Measurements from ENCODE around the gene COA1.

COA1 gene

GRCh38 chr7:43652364-43652763 is 77.0 kb downstream of the COA1 start:
- peak; percentile 5 for TF ChIP-seq CTCF (IDR thresholded peaks at IDR 0.05; ENCODE audit: control extremely low read depth, extremely low read depth, low read depth, missing control alignments)
- ChIA-PET POLR2A (interaction anchor here (1.0 to 1.1 kb wide), 2 partner anchors 65 to 70 kb away, joined by 3 to 5 read pairs; partner anchors contain the start of gene STK17A), CTCF (interaction anchor here (1.0 to 10.1 kb wide), 6 partner anchors 18 to 69 kb away, joined by 3 to 93 read pairs (median 4); partner anchors contain the start of gene STK17A)
- DNase-seq (ENCODE audit: extremely low spot score), result no peak

GRCh38 chr7:43650457-43651052 is 78.8 kb downstream of the COA1 start:
- POLR2A ChIA-PET, result interaction anchor here (0.7 to 1.1 kb wide), 3 partner anchors 18 to 68 kb away, joined by 3 to 7 read pairs (median 6); partner anchors contain the start of gene STK17A
- CTCF ChIA-PET, result interaction anchor here (0.7 to 10.1 kb wide), 8 partner anchors 12 to 189 kb away, joined by 4 to 93 read pairs (median 5); partner anchors contain the start of genes COA1 and STK17A
- no peak for TF ChIP-seq CTCF (IDR thresholded peaks at IDR 0.05; ENCODE audit: control extremely low read depth, extremely low read depth, low read depth, missing control alignments)
- DNase-seq (ENCODE audit: extremely low spot score), result no peak

GRCh38 chr7:43649755-43650274 is 79.5 kb downstream of the COA1 start:
- TF ChIP-seq CTCF (IDR thresholded peaks at IDR 0.05; ENCODE audit: control extremely low read depth, extremely low read depth, low read depth, missing control alignments), result no peak
- POLR2A ChIA-PET, result interaction anchor here (0.7 to 2.5 kb wide), 5 partner anchors 19 to 67 kb away, joined by 3 to 9 read pairs (median 6); partner anchors contain the start of gene STK17A
- CTCF ChIA-PET, result interaction anchor here (0.7 to 10.1 kb wide), 10 partner anchors 10 to 189 kb away, joined by 3 to 93 read pairs (median 4); partner anchors contain the start of genes COA1 and STK17A
- DNase-seq (ENCODE audit: extremely low spot score), result peak; percentile 74

GRCh38 chr7:43648473-43649406 is 80.6 kb downstream of the COA1 start:
- ChIA-PET CTCF (interaction anchor here (0.9 to 10.1 kb wide), 15 partner anchors 8 to 191 kb away, joined by 3 to 93 read pairs (median 4); partner anchors contain the start of gene STK17A), POLR2A (interaction anchor here (0.7 to 2.5 kb wide), 3 partner anchors 58 to 66 kb away, joined by 3 to 9 read pairs (median 6); partner anchors contain the start of gene STK17A)
- peak; percentile 80 for DNase-seq (ENCODE audit: extremely low spot score)
- no peak for TF ChIP-seq CTCF (IDR thresholded peaks at IDR 0.05; ENCODE audit: control extremely low read depth, extremely low read depth, low read depth, missing control alignments)

- no peak for TF ChIP-seq CTCF (IDR thresholded peaks at IDR 0.05; ENCODE audit: control extremely low read depth, extremely low read depth, low read depth, missing control alignments)
- ChIA-PET CTCF (interaction anchor here (0.9 to 10.1 kb wide), 13 partner anchors 8 to 192 kb away, joined by 3 to 93 read pairs (median 4); partner anchors contain the start of gene STK17A), POLR2A (interaction anchor here (0.7 to 2.5 kb wide), 3 partner anchors 57 to 65 kb away, joined by 3 to 9 read pairs (median 6); partner anchors contain the start of gene STK17A)
- DNase-seq (ENCODE audit: extremely low spot score), result peak; percentile 31
These were observed 81.5 kb downstream of the COA1 start for GRCh38 chr7:43647673-43648472.

All from GM10248 (cell line).